Measurements from ENCODE around the gene RAB40A. TPM values are rescaled to one million over a fixed set of nuclear protein-coding genes. Genes with fewer than 3 reads are reported as not detected.

RAB40A gene
- total RNA-seq, 1 experiment from 2014 or later: not detected

DNA sequence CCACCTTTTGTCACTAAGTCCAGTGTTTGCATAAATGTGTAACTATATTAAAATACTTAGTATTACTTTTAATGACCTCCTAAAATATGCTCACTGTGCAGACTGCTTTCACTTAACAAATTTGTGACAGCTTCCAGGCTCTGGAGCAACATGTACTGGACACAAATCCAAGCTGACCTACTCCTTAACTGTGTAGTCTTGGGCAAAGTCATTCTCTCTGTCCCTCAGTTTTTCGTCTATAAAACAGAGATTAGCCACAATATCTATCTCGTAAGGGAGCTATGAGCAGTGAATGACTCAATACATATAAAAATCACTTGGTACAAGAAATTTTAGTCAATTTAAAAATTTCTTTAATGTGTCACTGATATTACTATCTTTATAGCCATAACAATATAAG lies 20.4 kb upstream of the RAB40A start:
- intact Hi-C loops (cut with micrococcal nuclease): loop anchor here (10.0 kb wide), 1 partner anchor 595 kb away; no protein-coding TSS in a partner anchor
- Histone ChIP-seq H4K20me1 (ENCODE audit: insufficient read depth) (no peaks in the 10 kb centered on the region), H3K27ac (ENCODE audit: low read depth, low read length) (no peak overlapping the region), H3K4me3 (replicated peaks in 1 of 2; ENCODE audit: low read depth in 1 of 2, low read length in 2 of 2) (no peak overlapping the region), H3K4me1 (ENCODE audit: control insufficient read depth in 1 of 2, insufficient read depth in 2 of 2, low read length in 2 of 2) (no peaks in the 10 kb centered on the region), H3K79me2 (ENCODE audit: insufficient read depth, low read length) (no peaks in the 10 kb centered on the region), H3K27me3 (ENCODE audit: insufficient read depth, low read length) (no peaks in the 10 kb centered on the region), H2AFZ (ENCODE audit: low read depth, low read length, poor library complexity, severe bottlenecking) (no peak overlapping the region), H3K9me2 (ENCODE audit: insufficient read depth) (no peaks in the 10 kb centered on the region), H3K4me2 (ENCODE audit: low read length) (no peak overlapping the region), H3K36me3 (ENCODE audit: control insufficient read depth in 1 of 2, insufficient read depth in 2 of 2, low read length in 2 of 2) (no peaks in the 10 kb centered on the region), H3K9ac (ENCODE audit: low read length) (no peak overlapping the region), H3K9me3 (ENCODE audit: control insufficient read depth in 1 of 2, insufficient read depth in 1 of 2, low read depth in 1 of 2, low read length in 2 of 2) (no peaks in the 10 kb centered on the region)
- TF ChIP-seq SIN3A (IDR thresholded peaks at IDR 0.05; ENCODE audit: low read depth): no peak
- TF ChIP-seq POLR2AphosphoS5 (IDR thresholded peaks at IDR 0.05; ENCODE audit: low read depth, low read length): no peak
- no peak for TF ChIP-seq EZH2 (IDR thresholded peaks at IDR 0.05)
- TF ChIP-seq ELF1 (IDR thresholded peaks at IDR 0.05; ENCODE audit: borderline replicate concordance, low read depth): no peak
- no peak for TF ChIP-seq EGR1 (IDR thresholded peaks at IDR 0.05; ENCODE audit: low read depth)
- TF ChIP-seq MAX (IDR thresholded peaks at IDR 0.05): no peak
- no peak for TF ChIP-seq EZH2phosphoT487 (IDR thresholded peaks at IDR 0.05; ENCODE audit: borderline replicate concordance)
- TF ChIP-seq SRF (IDR thresholded peaks at IDR 0.05; ENCODE audit: low read depth): no peak
- no peak for TF ChIP-seq POLR2A (IDR thresholded peaks at IDR 0.05; ENCODE audit: borderline replicate concordance, extremely low read depth, insufficient read depth, insufficient read length)
- TF ChIP-seq FOSL1 (IDR thresholded peaks at IDR 0.05; ENCODE audit: low read depth): no peak
- TF ChIP-seq TCF7L2 (IDR thresholded peaks at IDR 0.05; ENCODE audit: borderline replicate concordance, extremely low read depth, insufficient read depth, insufficient read length): no peak
- DNase-seq (ENCODE audit: low read depth, low spot score): no peak
- ChIA-PET RAD21 (ENCODE audit: low non-redundant PET in 1 of 2, low total read pairs in 2 of 2, uncharacterized antibody in 2 of 2, unreplicated experiment in 2 of 2) (no interaction called here), POLR2A (no interaction called here), CTCF (no interaction called here)
- ATAC-seq: no peak
- no TSS peak for BruUV-seq (replicated peaks)

DNA sequence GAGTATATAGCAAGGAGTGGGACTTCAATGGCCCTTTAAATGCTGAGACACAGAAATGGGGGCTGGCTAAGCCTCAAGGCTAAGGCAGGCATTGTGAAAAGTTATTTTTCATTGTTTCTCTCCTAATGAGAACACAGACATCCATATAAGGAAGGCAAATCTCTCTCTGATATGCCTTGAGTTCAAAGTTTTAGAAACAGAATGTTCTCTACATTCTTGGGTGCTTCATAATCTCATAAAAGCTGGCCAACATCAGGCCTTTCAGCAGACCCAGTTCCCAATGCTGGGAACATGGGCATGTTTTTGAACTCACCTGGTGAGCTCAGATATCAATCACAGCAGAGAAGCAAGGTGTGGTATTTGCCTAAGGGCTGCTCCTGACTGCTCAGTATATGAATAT lies 19.4 kb upstream of the RAB40A start:
- Histone ChIP-seq H3K9me2 (ENCODE audit: insufficient read depth) (no peaks in the 10 kb centered on the region), H3K27me3 (ENCODE audit: insufficient read depth, low read length) (no peaks in the 10 kb centered on the region), H3K79me2 (ENCODE audit: insufficient read depth, low read length) (no peaks in the 10 kb centered on the region), H3K4me1 (ENCODE audit: control insufficient read depth in 1 of 2, insufficient read depth in 2 of 2, low read length in 2 of 2) (peaks cover 0 to under 1% of the 10 kb centered on the region in 2 experiments; a peak in 1 of 4 replicates), H4K20me1 (ENCODE audit: insufficient read depth) (no peaks in the 10 kb centered on the region), H3K27ac (ENCODE audit: low read depth, low read length) (no peak overlapping the region), H2AFZ (ENCODE audit: low read depth, low read length, poor library complexity, severe bottlenecking) (no peak overlapping the region), H3K4me2 (ENCODE audit: low read length) (no peak overlapping the region), H3K9me3 (ENCODE audit: control insufficient read depth in 1 of 2, insufficient read depth in 1 of 2, low read depth in 1 of 2, low read length in 2 of 2) (no peaks in the 10 kb centered on the region), H3K36me3 (ENCODE audit: control insufficient read depth in 1 of 2, insufficient read depth in 2 of 2, low read length in 2 of 2) (no peaks in the 10 kb centered on the region), H3K4me3 (replicated peaks in 1 of 2; ENCODE audit: low read depth in 1 of 2, low read length in 2 of 2) (no peak overlapping the region), H3K9ac (ENCODE audit: low read length) (no peak overlapping the region)
- TF ChIP-seq CEBPB (IDR thresholded peaks at IDR 0.05; ENCODE audit: low read depth): no peak
- no peak for TF ChIP-seq CTCF (IDR thresholded peaks at IDR 0.05 in 2 of 3, conservative IDR thresholded peaks at IDR 0.05 in 1 of 3; ENCODE audit: borderline replicate concordance in 1 of 3, insufficient read depth in 1 of 3, low read depth in 2 of 3, low read length in 2 of 3)
- no peak for TF ChIP-seq SP1 (IDR thresholded peaks at IDR 0.05; ENCODE audit: low read depth)
- TF ChIP-seq RAD21 (IDR thresholded peaks at IDR 0.05; ENCODE audit: low read depth): no peak
- TF ChIP-seq JUND (IDR thresholded peaks at IDR 0.05): no peak
- no peak for TF ChIP-seq ATF3 (IDR thresholded peaks at IDR 0.05)
- TF ChIP-seq EZH2phosphoT487 (IDR thresholded peaks at IDR 0.05; ENCODE audit: borderline replicate concordance): no peak
- TF ChIP-seq TCF7L2 (IDR thresholded peaks at IDR 0.05; ENCODE audit: borderline replicate concordance, extremely low read depth, insufficient read depth, insufficient read length): no peak
- TF ChIP-seq POLR2AphosphoS5 (IDR thresholded peaks at IDR 0.05; ENCODE audit: low read depth, low read length): no peak
- no peak for TF ChIP-seq SRF (IDR thresholded peaks at IDR 0.05; ENCODE audit: low read depth)
- no peak for TF ChIP-seq ZFX (IDR thresholded peaks at IDR 0.05)
- TF ChIP-seq ELF1 (IDR thresholded peaks at IDR 0.05; ENCODE audit: borderline replicate concordance, low read depth): no peak
- no peak for TF ChIP-seq FOSL1 (IDR thresholded peaks at IDR 0.05; ENCODE audit: low read depth)
- TF ChIP-seq CBX3 (IDR thresholded peaks at IDR 0.05; ENCODE audit: low read depth): no peak
- TF ChIP-seq SIN3A (IDR thresholded peaks at IDR 0.05; ENCODE audit: low read depth): no peak
- TF ChIP-seq POLR2A (IDR thresholded peaks at IDR 0.05; ENCODE audit: borderline replicate concordance, extremely low read depth, insufficient read depth, insufficient read length): no peak
- TF ChIP-seq ZNF274 (IDR thresholded peaks at IDR 0.05; ENCODE audit: low read depth, low read length): no peak
- TF ChIP-seq MAX (IDR thresholded peaks at IDR 0.05): no peak
- ChIA-PET RAD21 (ENCODE audit: low non-redundant PET in 1 of 2, low total read pairs in 2 of 2, uncharacterized antibody in 2 of 2, unreplicated experiment in 2 of 2) (no interaction called here), CTCF (no interaction called here), POLR2A (no interaction called here)
- no TSS peak for BruUV-seq (replicated peaks)
- ATAC-seq (no peak), DNase-seq (ENCODE audit: low read depth, low spot score) (no peak)
- intact Hi-C loops (cut with micrococcal nuclease): loop anchor here (10.0 kb wide), 1 partner anchor 596 kb away; no protein-coding TSS in a partner anchor
